B cell (primary cell): ENCODE data around the gene TAF10.

Source experiments
- EZH2 ChIP-seq: IDR thresholded peaks from 2 replicates; pipeline ENCODE4 v1.6.1; 2012; ENCODE audit warnings: borderline replicate concordance, low read depth, mild to moderate bottlenecking, moderate library complexity, low read length; ENCODE audit not compliant: insufficient read depth, poor library complexity, severe bottlenecking
- TF ChIP-seq, protein P1 (sequence below): fragments of 200-600 bp; IDR thresholded peaks from one replicate; pipeline ENCODE4 v1.8.0; 2022; ENCODE audit warnings: antibody characterized with exemption, mild to moderate bottlenecking

DNA sequence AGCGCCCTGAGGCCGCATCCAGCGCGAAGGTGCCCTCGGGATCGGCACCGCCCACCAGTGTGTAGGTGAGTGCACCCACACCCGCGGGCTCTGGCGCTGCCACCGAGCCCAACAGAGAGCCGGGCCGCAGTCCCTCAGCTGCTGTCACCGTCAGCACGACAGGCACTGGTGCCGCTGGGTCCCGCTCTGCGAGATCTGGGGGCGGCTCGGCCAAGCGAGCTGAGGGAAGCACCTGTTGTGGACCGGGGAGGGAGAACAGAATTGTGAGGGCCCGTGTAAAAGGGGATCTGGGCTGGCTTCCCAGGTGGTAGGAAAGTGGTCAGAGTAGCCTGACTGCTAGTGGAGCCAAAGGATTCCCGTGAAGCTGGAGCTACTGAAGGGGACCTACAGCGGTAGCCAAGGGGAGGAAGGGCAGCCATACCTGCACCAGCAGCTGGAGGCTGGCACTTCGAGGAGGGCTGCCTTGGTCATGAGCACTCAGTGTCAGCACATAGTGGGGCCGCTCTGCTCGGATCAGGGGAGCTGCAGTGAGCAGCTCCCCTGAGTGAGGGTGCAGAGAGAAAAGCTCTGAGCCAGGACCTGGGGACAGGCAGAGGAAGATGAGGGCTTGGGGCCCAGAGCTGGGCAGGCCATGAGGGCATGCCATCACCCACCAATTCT, 18.7 kb upstream of the TAF10 start:
- TF ChIP-seq, protein P1, sequence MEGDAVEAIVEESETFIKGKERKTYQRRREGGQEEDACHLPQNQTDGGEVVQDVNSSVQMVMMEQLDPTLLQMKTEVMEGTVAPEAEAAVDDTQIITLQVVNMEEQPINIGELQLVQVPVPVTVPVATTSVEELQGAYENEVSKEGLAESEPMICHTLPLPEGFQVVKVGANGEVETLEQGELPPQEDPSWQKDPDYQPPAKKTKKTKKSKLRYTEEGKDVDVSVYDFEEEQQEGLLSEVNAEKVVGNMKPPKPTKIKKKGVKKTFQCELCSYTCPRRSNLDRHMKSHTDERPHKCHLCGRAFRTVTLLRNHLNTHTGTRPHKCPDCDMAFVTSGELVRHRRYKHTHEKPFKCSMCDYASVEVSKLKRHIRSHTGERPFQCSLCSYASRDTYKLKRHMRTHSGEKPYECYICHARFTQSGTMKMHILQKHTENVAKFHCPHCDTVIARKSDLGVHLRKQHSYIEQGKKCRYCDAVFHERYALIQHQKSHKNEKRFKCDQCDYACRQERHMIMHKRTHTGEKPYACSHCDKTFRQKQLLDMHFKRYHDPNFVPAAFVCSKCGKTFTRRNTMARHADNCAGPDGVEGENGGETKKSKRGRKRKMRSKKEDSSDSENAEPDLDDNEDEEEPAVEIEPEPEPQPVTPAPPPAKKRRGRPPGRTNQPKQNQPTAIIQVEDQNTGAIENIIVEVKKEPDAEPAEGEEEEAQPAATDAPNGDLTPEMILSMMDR = no peak
- TF ChIP-seq EZH2 = no peak
